Trophoblast cell (in vitro differentiated cells and primary cell): Measurements from ENCODE around the gene PDIA5.

Experiments used
- DNase-seq, 2 donors: peaks; one replicate each; pipeline ENCODE4 v3.0.0-alpha.2; 2016
- H2AFZ ChIP-seq: 2 replicates; pipeline ENCODE4 v1.6.1; 2013; ENCODE audit warnings: low read length, moderate library complexity, mild to moderate bottlenecking; ENCODE audit not compliant: insufficient read depth, poor library complexity
- H2AK5ac ChIP-seq: 2 replicates; pipeline ENCODE4 v1.6.1; 2013; ENCODE audit warnings: mild to moderate bottlenecking, low read length
- H2BK120ac ChIP-seq: 2 replicates; pipeline ENCODE4 v1.6.1; 2013; ENCODE audit warnings: low read length, mild to moderate bottlenecking, moderate library complexity; ENCODE audit not compliant: insufficient read depth, poor library complexity
- H2BK12ac ChIP-seq: 2 replicates; pipeline ENCODE4 v1.6.1; 2013; ENCODE audit warnings: mild to moderate bottlenecking, low read length, moderate library complexity
- H2BK5ac ChIP-seq: 2 replicates; pipeline ENCODE4 v1.6.1; 2013; ENCODE audit warnings: low read length, low read depth, moderate library complexity, mild to moderate bottlenecking; ENCODE audit not compliant: poor library complexity
- H3K14ac ChIP-seq: 2 replicates; pipeline ENCODE4 v1.6.1; 2013; ENCODE audit warnings: mild to moderate bottlenecking, low read length
- H3K18ac ChIP-seq: 2 replicates; pipeline ENCODE4 v1.6.1; 2013; ENCODE audit warnings: mild to moderate bottlenecking, low read length
- H3K23ac ChIP-seq: 2 replicates; pipeline ENCODE4 v1.6.1; 2013; ENCODE audit warnings: low read length
- H3K27ac ChIP-seq: 2 replicates; pipeline ENCODE4 v1.5.1; 2013; ENCODE audit warnings: low read depth, mild to moderate bottlenecking, inconsistent platforms, low read length, moderate library complexity
- H3K27me3 ChIP-seq: 2 replicates; pipeline ENCODE4 v1.6.1; 2013; ENCODE audit warnings: inconsistent platforms, mild to moderate bottlenecking, low read length, moderate library complexity; ENCODE audit not compliant: insufficient read depth
- H3K36me3 ChIP-seq, 2 experiments: 1 replicate in 1 of 2; 2 replicates in 1 of 2; pipeline ENCODE4 v1.6.1; 2013; ENCODE audit warnings: low read length in 2 of 2, mild to moderate bottlenecking in 2 of 2, moderate library complexity in 1 of 2; ENCODE audit not compliant: insufficient read depth in 2 of 2, control insufficient read depth in 1 of 2
- H3K4ac ChIP-seq: 2 replicates; pipeline ENCODE4 v1.6.1; 2013; ENCODE audit warnings: low read depth, mild to moderate bottlenecking, low read length, moderate library complexity
- H3K4me1 ChIP-seq, 2 experiments: 1 replicate in 1 of 2; 2 replicates in 1 of 2; pipeline ENCODE4 v1.6.1; 2013; ENCODE audit warnings: low read length in 2 of 2, mild to moderate bottlenecking in 2 of 2, moderate library complexity in 1 of 2; ENCODE audit not compliant: insufficient read depth in 2 of 2, control insufficient read depth in 1 of 2
- H3K4me2 ChIP-seq: 2 replicates; pipeline ENCODE4 v1.6.1; 2013; ENCODE audit warnings: inconsistent platforms, mild to moderate bottlenecking, low read length, moderate library complexity
- H3K4me3 ChIP-seq: 2 replicates; pipeline ENCODE4 v1.5.1; 2013; ENCODE audit warnings: mild to moderate bottlenecking, low read depth, low read length, inconsistent platforms
- H3K79me1 ChIP-seq: one replicate; pipeline ENCODE4 v1.6.1; 2013; ENCODE audit warnings: low read length
- H3K79me2 ChIP-seq: 2 replicates; pipeline ENCODE4 v1.6.1; 2013; ENCODE audit warnings: low read length, mild to moderate bottlenecking; ENCODE audit not compliant: control insufficient read depth, insufficient read depth, poor library complexity
- H3K9ac ChIP-seq: 2 replicates; pipeline ENCODE4 v1.6.1; 2013; ENCODE audit warnings: mild to moderate bottlenecking, low read length
- H3K9me3 ChIP-seq: 2 replicates; pipeline ENCODE4 v1.6.1; 2013; ENCODE audit warnings: low read depth, mild to moderate bottlenecking, control low read depth, inconsistent platforms, low read length; ENCODE audit not compliant: insufficient read depth
- H4K12ac ChIP-seq: 2 replicates; pipeline ENCODE4 v1.6.1; 2013; ENCODE audit warnings: low read depth, mild to moderate bottlenecking, low read length, moderate library complexity
- H4K8ac ChIP-seq: 2 replicates; pipeline ENCODE4 v1.6.1; 2013; ENCODE audit warnings: low read depth, mild to moderate bottlenecking, low read length, moderate library complexity
- H4K91ac ChIP-seq: one replicate; pipeline ENCODE4 v1.6.1; 2013; ENCODE audit warnings: low read depth, mild to moderate bottlenecking, low read length, moderate library complexity
- WGBS: extraction: QIAGEN DNeasy Blood & Tissue Kit; methylation state at CpG from one replicate; pipeline ENCODE4 v1.1.7; 2013; ENCODE audit warnings: missing lambda C conversion rate; ENCODE audit not compliant: insufficient read length, insufficient coverage; ENCODE audit errors: extremely low coverage; 5-methylcytosine and 5-hydroxymethylcytosine counted together

Gene PDIA5

GRCh38 chr3:123156276-123156995 is 89.6 kb downstream of the PDIA5 start:
- H3K27me3 ChIP-seq: no peaks in the 10 kb centered on the region
- H3K14ac ChIP-seq: no peak overlapping the region
- no peaks in the 10 kb centered on the region for H3K79me1 ChIP-seq
- no peak overlapping the region for H4K8ac ChIP-seq
- H3K23ac ChIP-seq: no peak overlapping the region
- H2BK12ac ChIP-seq: no peak overlapping the region
- no peak overlapping the region for H2BK5ac ChIP-seq
- H3K4me2 ChIP-seq: no peak overlapping the region
- H4K91ac ChIP-seq: no peak overlapping the region
- no peak overlapping the region for H2BK120ac ChIP-seq
- DNase-seq: no peak
- peaks cover 69 to 72% of the 10 kb centered on the region in 2 experiments for H3K36me3 ChIP-seq
- no peak overlapping the region for H3K27ac ChIP-seq
- no peak overlapping the region for H3K4me3 ChIP-seq
- no peak overlapping the region for H3K9ac ChIP-seq
- no peak overlapping the region for H3K4ac ChIP-seq
- H2AK5ac ChIP-seq: no peak overlapping the region
- H3K18ac ChIP-seq: no peak overlapping the region
- no peaks in the 10 kb centered on the region for H3K79me2 ChIP-seq
- no peaks in the 10 kb centered on the region for H3K9me3 ChIP-seq
- no CpG with 5 or more reads among the region's 15 CpGs for WGBS
- H3K4me1 ChIP-seq: no peaks in the 10 kb centered on the region
- H2AFZ ChIP-seq: no peak overlapping the region
- no peak overlapping the region for H4K12ac ChIP-seq

DNA sequence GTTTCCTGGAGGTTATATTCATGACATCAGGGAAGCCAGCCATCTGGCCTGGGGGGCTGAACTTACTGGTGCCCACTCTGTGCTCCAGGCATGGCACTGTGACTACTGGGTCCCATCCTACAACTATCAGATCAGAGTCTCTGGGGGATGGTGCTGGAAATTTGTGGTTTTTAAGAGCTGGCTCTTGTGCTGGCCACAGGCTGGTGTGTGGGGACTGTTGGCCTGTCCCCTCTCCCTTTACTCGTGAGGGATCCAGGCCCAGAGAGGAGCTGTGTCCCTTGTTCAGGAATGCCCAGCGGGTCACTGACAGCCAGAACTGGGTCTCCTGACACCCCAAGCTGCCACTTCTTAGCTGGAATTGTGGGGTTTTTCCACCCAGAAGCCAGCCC is 90.4 kb downstream of the PDIA5 start:
- no peak for DNase-seq
- no peak overlapping the region for H4K91ac ChIP-seq
- no peak overlapping the region for H2AK5ac ChIP-seq
- H3K9me3 ChIP-seq: no peaks in the 10 kb centered on the region
- H3K36me3 ChIP-seq: peaks cover 68 to 71% of the 10 kb centered on the region in 2 experiments
- H3K4ac ChIP-seq: no peak overlapping the region
- no peak overlapping the region for H3K14ac ChIP-seq
- H3K4me3 ChIP-seq: no peak overlapping the region
- H2BK12ac ChIP-seq: no peak overlapping the region
- no peak overlapping the region for H2BK120ac ChIP-seq
- H3K27me3 ChIP-seq: no peaks in the 10 kb centered on the region
- no peaks in the 10 kb centered on the region for H3K79me2 ChIP-seq
- H4K8ac ChIP-seq: no peak overlapping the region
- H3K18ac ChIP-seq: no peak overlapping the region
- WGBS: no CpG with 5 or more reads among the region's 2 CpGs
- no peak overlapping the region for H2BK5ac ChIP-seq
- no peak overlapping the region for H4K12ac ChIP-seq
- H3K4me2 ChIP-seq: no peak overlapping the region
- no peak overlapping the region for H3K23ac ChIP-seq
- no peak overlapping the region for H3K9ac ChIP-seq
- no peak overlapping the region for H2AFZ ChIP-seq
- H3K79me1 ChIP-seq: no peaks in the 10 kb centered on the region
- H3K4me1 ChIP-seq: no peaks in the 10 kb centered on the region
- no peak overlapping the region for H3K27ac ChIP-seq

GRCh38 chr3:123157598-123158287 is 90.9 kb downstream of the PDIA5 start:
- no peaks in the 10 kb centered on the region for H3K79me1 ChIP-seq
- H2AK5ac ChIP-seq: no peak overlapping the region
- no peak for DNase-seq
- no peak overlapping the region for H3K4me3 ChIP-seq
- H3K27me3 ChIP-seq: no peaks in the 10 kb centered on the region
- no peak overlapping the region for H3K4ac ChIP-seq
- H3K23ac ChIP-seq: no peak overlapping the region
- no peak overlapping the region for H3K9ac ChIP-seq
- H3K18ac ChIP-seq: no peak overlapping the region
- H4K91ac ChIP-seq: no peak overlapping the region
- H3K36me3 ChIP-seq: peaks cover 67 to 72% of the 10 kb centered on the region in 2 experiments
- no peak overlapping the region for H3K27ac ChIP-seq
- H2BK5ac ChIP-seq: no peak overlapping the region
- H4K12ac ChIP-seq: no peak overlapping the region
- no peaks in the 10 kb centered on the region for H3K9me3 ChIP-seq
- no peak overlapping the region for H2AFZ ChIP-seq
- no peak overlapping the region for H2BK120ac ChIP-seq
- H4K8ac ChIP-seq: no peak overlapping the region
- no peaks in the 10 kb centered on the region for H3K79me2 ChIP-seq
- no peak overlapping the region for H3K4me2 ChIP-seq
- WGBS: no CpG with 5 or more reads among the region's 4 CpGs
- H3K14ac ChIP-seq: no peak overlapping the region
- no peak overlapping the region for H2BK12ac ChIP-seq
- no peaks in the 10 kb centered on the region for H3K4me1 ChIP-seq

DNA sequence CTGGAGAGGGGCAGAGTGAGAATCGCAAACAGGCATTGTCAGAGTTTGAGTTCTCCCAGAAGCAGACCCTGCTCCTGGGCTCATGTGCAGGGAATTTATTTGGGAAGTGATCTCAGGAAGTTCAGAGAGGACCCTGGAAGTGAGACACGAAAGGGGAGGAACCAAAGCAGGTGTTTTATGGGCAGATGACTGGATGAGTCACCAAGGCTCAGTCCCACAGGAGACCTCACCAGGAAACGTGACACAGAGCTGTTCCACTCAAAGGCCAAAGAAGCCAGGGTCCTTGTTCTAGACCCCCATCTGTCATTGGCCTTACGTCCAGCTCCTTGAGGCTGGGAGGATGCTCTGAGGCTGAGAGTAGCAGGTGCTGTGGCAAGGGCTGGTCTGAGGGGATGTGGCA is 91.5 kb downstream of the PDIA5 start:
- Histone ChIP-seq H2AFZ (no peak overlapping the region), H3K9ac (no peak overlapping the region), H3K79me1 (no peaks in the 10 kb centered on the region), H3K27ac (no peak overlapping the region), H4K8ac (no peak overlapping the region), H2BK120ac (no peak overlapping the region), H3K4ac (no peak overlapping the region), H3K14ac (no peak overlapping the region), H4K91ac (no peak overlapping the region), H3K79me2 (no peaks in the 10 kb centered on the region), H3K23ac (no peak overlapping the region), H3K27me3 (no peaks in the 10 kb centered on the region), H3K4me3 (no peak overlapping the region), H3K4me1 (no peaks in the 10 kb centered on the region), H3K9me3 (no peaks in the 10 kb centered on the region), H4K12ac (no peak overlapping the region), H3K4me2 (no peak overlapping the region), H2AK5ac (no peak overlapping the region), H3K36me3 (peaks cover 72 to 78% of the 10 kb centered on the region in 2 experiments), H2BK5ac (no peak overlapping the region), H2BK12ac (no peak overlapping the region), H3K18ac (no peak overlapping the region)
- no CpG with 5 or more reads among the region's 4 CpGs for WGBS
- DNase-seq: no peak
